ENCODE measurements around the gene TEX55.
"Not testable (repeated sequence)": the region's sequence is repeated elsewhere in the genome, so short reads cannot be mapped to it uniquely, and the experiment has no call there.

Gene TEX55

GRCh38 chr3:119160361-119160760, 14.4 kb downstream of the TEX55 start:
- no peak for DNase-seq (ENCODE audit: low read depth, low spot score)

- no peak for DNase-seq (ENCODE audit: low read depth, low spot score)
Measured at GRCh38 chr3:119160815-119161214, 14.8 kb downstream of the TEX55 start.

- no peak for DNase-seq (ENCODE audit: low read depth, low spot score)
Measured at GRCh38 chr3:119161240-119161639, 15.3 kb downstream of the TEX55 start.

- not testable (repeated sequence) for DNase-seq (ENCODE audit: low read depth, low spot score)
Measured at GRCh38 chr3:119164745-119165144, 18.8 kb downstream of the TEX55 start.

- no peak for DNase-seq (ENCODE audit: low read depth, low spot score)
Measured at GRCh38 chr3:119170821-119171220, 24.9 kb downstream of the TEX55 start.

- no peak for DNase-seq (ENCODE audit: low read depth, low spot score)
Measured at GRCh38 chr3:119173325-119173724, 27.4 kb downstream of the TEX55 start, which contains the start of gene UPK1B. Gene UPK1B (plus strand): TSS chr3:119173598. CDS start chr3:119186742, 13,144 bp downstream.

GRCh38 chr3:119175872-119176756, 30.1 kb downstream of the TEX55 start:
- peak; percentile 64 for DNase-seq (ENCODE audit: low read depth, low spot score)

- DNase-seq (ENCODE audit: low read depth, low spot score): no peak
Measured at GRCh38 chr3:119176778-119177177, 30.8 kb downstream of the TEX55 start.

GRCh38 chr3:119177321-119177720, 31.4 kb downstream of the TEX55 start:
- DNase-seq (ENCODE audit: low read depth, low spot score): no peak

- peak; percentile 49 for DNase-seq (ENCODE audit: low read depth, low spot score)
Measured at GRCh38 chr3:119181765-119182164, 35.8 kb downstream of the TEX55 start.

GRCh38 chr3:119184111-119184510, 38.1 kb downstream of the TEX55 start:
- no peak for DNase-seq (ENCODE audit: low read depth, low spot score)

GRCh38 chr3:119184796-119185570, 39.0 kb downstream of the TEX55 start:
- DNase-seq (ENCODE audit: low read depth, low spot score): peak; percentile 74

GRCh38 chr3:119187266-119187665, 41.3 kb downstream of the TEX55 start:
- DNase-seq (ENCODE audit: low read depth, low spot score): no peak

GRCh38 chr3:119191800-119192199, 45.8 kb downstream of the TEX55 start:
- DNase-seq (ENCODE audit: low read depth, low spot score): no peak

- DNase-seq (ENCODE audit: low read depth, low spot score): no peak
Measured at GRCh38 chr3:119194237-119195150, 48.5 kb downstream of the TEX55 start.

- no peak for DNase-seq (ENCODE audit: low read depth, low spot score)
Measured at GRCh38 chr3:119195151-119195476, 49.1 kb downstream of the TEX55 start.

- DNase-seq (ENCODE audit: low read depth, low spot score): no peak
Measured at GRCh38 chr3:119195911-119196310, 49.9 kb downstream of the TEX55 start.
